H9 (cell line): ENCODE data around the gene DICER1. TPM values are rescaled to one million over a fixed set of nuclear protein-coding genes. Genes with fewer than 3 reads are reported as not detected.

Source experiments
- DNase-seq: peaks from one replicate; pipeline ENCODE4 v3.0.0-alpha.2; 2017
- H2AFZ ChIP-seq: one replicate; pipeline ENCODE4 v1.6.1; 2013; ENCODE audit warnings: mild to moderate bottlenecking, low read length, control low read depth, moderate library complexity
- H2AK5ac ChIP-seq: 2 replicates; pipeline ENCODE4 v1.6.1; 2013; ENCODE audit warnings: low read length, control low read depth, mixed read lengths; ENCODE audit not compliant: insufficient read length
- H2BK120ac ChIP-seq: one replicate; pipeline ENCODE4 v1.6.1; 2013; ENCODE audit warnings: low read depth, mild to moderate bottlenecking, low read length, control low read depth, inconsistent platforms; ENCODE audit not compliant: poor library complexity, severe bottlenecking
- H2BK12ac ChIP-seq: 2 replicates; pipeline ENCODE4 v1.6.1; 2013; ENCODE audit warnings: low read length, control low read depth, mixed read lengths, low read depth; ENCODE audit not compliant: insufficient read length
- H2BK15ac ChIP-seq: 2 replicates; pipeline ENCODE4 v1.6.1; 2013; ENCODE audit warnings: low read depth, low read length, control low read depth
- H2BK20ac ChIP-seq: one replicate; pipeline ENCODE4 v1.6.1; 2013; ENCODE audit warnings: low read depth, mild to moderate bottlenecking, low read length, control low read depth, inconsistent platforms; ENCODE audit not compliant: poor library complexity, severe bottlenecking
- H2BK5ac ChIP-seq: 2 replicates; pipeline ENCODE4 v1.6.1; 2013; ENCODE audit warnings: low read length, control low read depth, mixed read lengths; ENCODE audit not compliant: insufficient read length
- H3K14ac ChIP-seq: 2 replicates; pipeline ENCODE4 v1.6.1; 2013; ENCODE audit warnings: low read length, control low read depth; ENCODE audit not compliant: insufficient read depth
- H3K18ac ChIP-seq: 2 replicates; pipeline ENCODE4 v1.6.1; 2013; ENCODE audit warnings: low read depth, mild to moderate bottlenecking, mixed read lengths, low read length, control low read depth; ENCODE audit not compliant: insufficient read length
- H3K23ac ChIP-seq: 2 replicates; pipeline ENCODE4 v1.6.1; 2013; ENCODE audit warnings: low read length, control low read depth, mixed read lengths, low read depth; ENCODE audit not compliant: insufficient read length
- H3K23me2 ChIP-seq: 2 replicates; pipeline ENCODE4 v1.6.1; 2013; ENCODE audit warnings: low read depth, mild to moderate bottlenecking, mixed read lengths, low read length, control low read depth; ENCODE audit not compliant: insufficient read length, poor library complexity, severe bottlenecking
- H3K27ac ChIP-seq: 2 replicates; pipeline ENCODE4 v1.5.1; 2013; ENCODE audit warnings: low read length, control low read depth, mixed read lengths, low read depth; ENCODE audit not compliant: insufficient read length
- H3K27me3 ChIP-seq: 2 replicates; pipeline ENCODE4 v1.6.1; 2013; ENCODE audit warnings: low read length, control low read depth, inconsistent platforms; ENCODE audit not compliant: insufficient read depth
- H3K4ac ChIP-seq: 2 replicates; pipeline ENCODE4 v1.6.1; 2013; ENCODE audit warnings: low read depth, mild to moderate bottlenecking, control low read depth, inconsistent platforms, low read length, moderate library complexity
- H3K4me1 ChIP-seq: 2 replicates; pipeline ENCODE4 v1.6.1; 2013; ENCODE audit warnings: low read length, control low read depth, inconsistent platforms; ENCODE audit not compliant: insufficient read depth
- H3K4me2 ChIP-seq: 2 replicates; pipeline ENCODE4 v1.6.1; 2013; ENCODE audit warnings: low read length, control low read depth, mixed read lengths; ENCODE audit not compliant: insufficient read length, insufficient read depth
- H3K56ac ChIP-seq: 2 replicates; pipeline ENCODE4 v1.6.1; 2013; ENCODE audit warnings: low read depth, mild to moderate bottlenecking, mixed read lengths, low read length, control low read depth; ENCODE audit not compliant: insufficient read length
- H3K79me1 ChIP-seq: 2 replicates; pipeline ENCODE4 v1.6.1; 2013; ENCODE audit warnings: low read depth, mild to moderate bottlenecking, moderate library complexity, low read length, control low read depth, inconsistent platforms; ENCODE audit not compliant: insufficient read depth, poor library complexity, severe bottlenecking
- H3K79me2 ChIP-seq: 2 replicates; pipeline ENCODE4 v1.6.1; 2013; ENCODE audit warnings: low read length, control low read depth, inconsistent platforms; ENCODE audit not compliant: insufficient read depth
- H3K9ac ChIP-seq: 2 replicates; pipeline ENCODE4 v1.6.1; 2013; ENCODE audit warnings: low read length, control low read depth, mixed read lengths; ENCODE audit not compliant: insufficient read length; ENCODE audit errors: extremely low read depth
- H3K9me3 ChIP-seq: one replicate; pipeline ENCODE4 v1.6.1; 2013; ENCODE audit warnings: low read depth, low read length, inconsistent platforms; ENCODE audit not compliant: control insufficient read depth
- H3T11ph ChIP-seq: one replicate; pipeline ENCODE4 v1.6.1; 2013; ENCODE audit warnings: mild to moderate bottlenecking, low read length, control low read depth, inconsistent platforms
- H4K20me1 ChIP-seq: one replicate; pipeline ENCODE4 v1.6.1; 2013; ENCODE audit not compliant: control insufficient read depth, insufficient read length, insufficient read depth
- H4K5ac ChIP-seq: 2 replicates; pipeline ENCODE4 v1.6.1; 2013; ENCODE audit warnings: low read depth, mild to moderate bottlenecking, mixed read lengths, low read length, control low read depth; ENCODE audit not compliant: insufficient read length
- H4K8ac ChIP-seq: replicated peaks from 2 replicates; pipeline ENCODE4 v1.6.1; 2013; ENCODE audit warnings: low read length, control low read depth, mixed read lengths, low read depth; ENCODE audit not compliant: insufficient read length
- H4K91ac ChIP-seq: 2 replicates; pipeline ENCODE4 v1.6.1; 2013; ENCODE audit warnings: low read depth, mild to moderate bottlenecking, moderate library complexity, mixed read lengths, low read length, control low read depth; ENCODE audit not compliant: insufficient read length
- H3K27ac Mint-ChIP-seq, 3 experiments: 2 replicates in 2 of 3; 3 replicates in 1 of 3; pipeline ENCODE4 v1.8.0; 2020 to 2021; ENCODE audit warnings: mixed read lengths in 3 of 3, mild to moderate bottlenecking in 1 of 3, moderate library complexity in 1 of 3
- H3K27me3 Mint-ChIP-seq: 2 replicates; pipeline ENCODE4 v1.8.0; 2021; ENCODE audit warnings: low read depth, mild to moderate bottlenecking, moderate library complexity, mixed read lengths
- H3K36me3 Mint-ChIP-seq, 3 experiments: 2 replicates in 2 of 3; 3 replicates in 1 of 3; pipeline ENCODE4 v1.8.0; 2020 to 2021; ENCODE audit warnings: low read depth in 3 of 3, mixed read lengths in 3 of 3; ENCODE audit not compliant: insufficient read depth in 1 of 3
- H3K4me1 Mint-ChIP-seq, 2 experiments: 2 replicates each; pipeline ENCODE4 v1.8.0; 2020; ENCODE audit warnings: mixed read lengths in 2 of 2
- H3K4me3 Mint-ChIP-seq, 2 experiments: 2 replicates in 1 of 2; 3 replicates in 1 of 2; pipeline ENCODE4 v1.8.0; 2020 to 2021; ENCODE audit warnings: mild to moderate bottlenecking in 2 of 2, mixed read lengths in 2 of 2, moderate library complexity in 1 of 2
- H3K9me3 Mint-ChIP-seq, 2 experiments: 2 replicates in 1 of 2; 3 replicates in 1 of 2; pipeline ENCODE4 v1.8.0; 2020; ENCODE audit warnings: mild to moderate bottlenecking in 2 of 2, mixed read lengths in 2 of 2, moderate library complexity in 1 of 2
- CTCF ChIP-seq: fragments of 200-600 bp; sonication (generic); conservative IDR thresholded peaks from 3 replicates; pipeline ENCODE4 v1.8.0; 2021; ENCODE audit warnings: antibody characterized with exemption, mild to moderate bottlenecking
- WGBS: extraction: QIAGEN DNeasy Blood & Tissue Kit; methylation state at CpG from one replicate; pipeline ENCODE4 v1.1.7; 2013; ENCODE audit warnings: missing lambda C conversion rate, low lambda C conversion rate, mixed read lengths; ENCODE audit not compliant: insufficient read length; ENCODE audit errors: extremely low coverage; 5-methylcytosine and 5-hydroxymethylcytosine counted together
- total RNA-seq: library from RNA; stranded (reverse); gene quantifications from 2 replicates; pipeline ENCODE4 v1.2.1, GENCODE V29; 2021

The DICER1 gene
- total RNA-seq, 1 experiment from 2014 or later, result 57.0 TPM

DNA sequence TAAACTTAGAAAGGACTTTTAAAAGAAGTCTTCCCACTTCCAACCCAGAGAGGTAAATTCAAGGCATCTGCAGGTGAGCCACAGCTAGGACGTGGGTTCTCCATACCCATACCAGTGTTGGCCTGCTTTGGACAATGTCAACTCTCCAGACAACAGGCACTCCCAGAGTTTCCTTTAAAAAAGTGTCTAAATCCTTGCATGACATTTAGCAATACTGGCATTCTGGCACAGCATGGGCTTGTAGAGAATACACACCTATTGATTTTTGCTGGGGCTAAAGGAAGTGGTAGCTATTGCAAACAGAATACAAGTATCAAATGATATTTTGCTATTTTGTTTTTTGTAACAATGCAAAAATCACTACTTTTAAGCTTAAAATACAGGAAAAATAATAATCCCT lies 25.8 kb upstream of the DICER1 start:
- H3K4me2 ChIP-seq, result no peak overlapping the region
- no peaks in the 10 kb centered on the region for H3K79me2 ChIP-seq
- no peak overlapping the region for H4K91ac ChIP-seq
- H2BK5ac ChIP-seq, result no peak overlapping the region
- no peaks in the 10 kb centered on the region; the same call in 1 of the 2 replicates for H3K4me1 ChIP-seq
- no peak overlapping the region for H3K56ac ChIP-seq
- H3K4ac ChIP-seq, result no peak overlapping the region
- no peak overlapping the region for H2BK20ac ChIP-seq
- no peak overlapping the region for H2BK120ac ChIP-seq
- H3K9me3 ChIP-seq, result no peaks in the 10 kb centered on the region
- no peak overlapping the region for H3T11ph ChIP-seq
- no CpG with 5 or more reads among the region's 1 CpG for WGBS
- no peaks in the 10 kb centered on the region for H3K27me3 ChIP-seq
- H3K18ac ChIP-seq, result no peak overlapping the region
- DNase-seq, result no peak
- no peak overlapping the region for H3K9ac ChIP-seq
- no peak for TF ChIP-seq CTCF
- Mint-ChIP-seq H3K27me3 (peaks cover 4% of the 10 kb centered on the region), H3K9me3 (peaks cover 1 to 8% of the 10 kb centered on the region in 2 experiments; a peak in 4 of 5 replicates), H3K27ac (no peak overlapping the region), H3K36me3 (peaks cover 0 to 9% (median 2%) of the 10 kb centered on the region in 3 experiments; a peak in 5 of 7 replicates), H3K4me1 (peaks cover 16 to 17% of the 10 kb centered on the region in 2 experiments), H3K4me3 (no peak overlapping the region)
- H3K27ac ChIP-seq, result no peak overlapping the region
- H2AK5ac ChIP-seq, result no peak overlapping the region
- H3K79me1 ChIP-seq, result no peaks in the 10 kb centered on the region
- no peak overlapping the region for H4K8ac ChIP-seq
- H2BK15ac ChIP-seq, result no peak overlapping the region
- H2AFZ ChIP-seq, result no peak overlapping the region
- H4K20me1 ChIP-seq, result no peaks in the 10 kb centered on the region
- H2BK12ac ChIP-seq, result no peak overlapping the region
- no peak overlapping the region for H3K14ac ChIP-seq
- H3K23ac ChIP-seq, result no peak overlapping the region
- H4K5ac ChIP-seq, result no peak overlapping the region
- no peaks in the 10 kb centered on the region for H3K23me2 ChIP-seq
